Adrenal gland (tissue), 12 donors: Measurements from ENCODE around the gene MUC13. TPM values are rescaled to one million over a fixed set of nuclear protein-coding genes. Genes with fewer than 3 reads are reported as not detected.

Experiments
- DNase-seq, 7 donors: peaks; one replicate each; pipeline ENCODE4 v3.0.0-alpha.2; 2019 to 2020
- H3K27ac ChIP-seq, 5 donors: fragments of 200-600 bp; sonication (generic) in 4 of 5; 1 replicate in 3 of 5; 2 replicates in 2 of 5; pipeline versions ENCODE4 v1.5.1 to v1.8.0; 2016 to 2020; ENCODE audit warnings: mild to moderate bottlenecking in 1 of 5
- H3K27me3 ChIP-seq: fragments of 200-600 bp; 2 replicates; pipeline ENCODE4 v1.8.0; 2021
- H3K36me3 ChIP-seq, 2 donors: fragments of 200-600 bp; replicated peaks in 1 of 2; 1 replicate in 1 of 2; 2 replicates in 1 of 2; pipeline versions ENCODE4 v1.5.1 to v1.8.0; 2018 to 2022
- H3K4me1 ChIP-seq, 2 donors: fragments of 200-600 bp; replicated peaks in 1 of 2; 1 replicate in 1 of 2; 2 replicates in 1 of 2; pipeline versions ENCODE4 v1.5.1 to v1.8.0; 2018 to 2021
- H3K4me3 ChIP-seq, 4 donors: fragments of 200-600 bp; sonication (generic) in 3 of 4; one replicate each; pipeline ENCODE4 v1.5.1; 2016 to 2018
- H3K9me3 ChIP-seq, 3 donors: fragments of 200-600 bp; sonication (generic) in 1 of 3; replicated peaks in 1 of 3; 1 replicate in 2 of 3; 2 replicates in 1 of 3; pipeline versions ENCODE4 v1.5.1 to v1.8.0; 2016 to 2021
- POLR2A ChIP-seq, 2 donors: fragments of 450-650 bp; IDR thresholded peaks; one replicate each; pipeline ENCODE4 v1.6.1; 2017; ENCODE audit warnings: antibody characterized with exemption in 2 of 2, mild to moderate bottlenecking in 2 of 2, moderate library complexity in 1 of 2
- WGBS, 4 donors: extraction: QIAGEN DNeasy Blood & Tissue Kit in 2 of 4; methylation state at CpG; one replicate each; pipeline versions ENCODE4 v1.1.5 to v1.1.7; 2013 to 2017; 5-methylcytosine and 5-hydroxymethylcytosine counted together
- intact Hi-C, 2 donors: fragments of 100-400 bp; cut with DNase I; formaldehyde crosslinking; loops; one replicate each; pipeline versions ENCODE4 v1.14.1 to v1.15.0; 2022 to 2023
- polyA plus RNA-seq, 3 donors: library from polyadenylated mRNA; stranded (reverse); fragments of 200-250 nt in 2 of 3; fragments of 350-450 nt in 1 of 3; fragmentation: Illumina TruSeq in 1 of 3; extraction: RNeasy Lipid Tissue Mini Kit (QIAGEN cat#74804) in 1 of 3; gene quantifications; one replicate each; pipeline ENCODE4 v1.2.3, GENCODE V29; 2013 to 2014
- total RNA-seq, 9 donors: library from RNA; depleted of rRNA in 4 of 9; stranded (reverse); fragments of >200 nt in 4 of 9; fragments of 120-200 nt in 1 of 9; fragmentation: NEBNext Ultra II Directional in 1 of 9; extraction: Animal tissue kit (Norgen Biotek cat#: 25700) in 1 of 9; gene quantifications; one replicate each; pipeline versions ENCODE4 v1.1.0 to v1.2.4, GENCODE V29; 2013 to 2023
- TF ChIP-seq, protein P1 (sequence below), 6 experiments: fragments of 450-650 bp in 4 of 6; fragments of 200-600 bp in 2 of 6; sonication (generic) in 1 of 6; IDR thresholded peaks; 1 replicate in 5 of 6; 2 replicates in 1 of 6; pipeline versions ENCODE4 v1.5.1 to v1.8.0; 2016 to 2021; ENCODE audit warnings: antibody characterized with exemption in 6 of 6, mild to moderate bottlenecking in 2 of 6, moderate library complexity in 1 of 6
- donor health status: healthy with polysubstance abuse.
- donor health status: Bipolar disorder and iron deficiency.
- donor health status: DM: yes; HTN: yes; CAD: no.
- donor health status: DM: no; HTN: no; CAD: no.
- donor health status: DM: no; HTN: no; CAD: no.
- donor health status: DM: yes; HTN: yes; CAD: no.

The MUC13 gene
- total and polyA plus RNA-seq, 12 donors = 0.06 to 2.6 (median 0.11) TPM; not detected in 5

DNA sequence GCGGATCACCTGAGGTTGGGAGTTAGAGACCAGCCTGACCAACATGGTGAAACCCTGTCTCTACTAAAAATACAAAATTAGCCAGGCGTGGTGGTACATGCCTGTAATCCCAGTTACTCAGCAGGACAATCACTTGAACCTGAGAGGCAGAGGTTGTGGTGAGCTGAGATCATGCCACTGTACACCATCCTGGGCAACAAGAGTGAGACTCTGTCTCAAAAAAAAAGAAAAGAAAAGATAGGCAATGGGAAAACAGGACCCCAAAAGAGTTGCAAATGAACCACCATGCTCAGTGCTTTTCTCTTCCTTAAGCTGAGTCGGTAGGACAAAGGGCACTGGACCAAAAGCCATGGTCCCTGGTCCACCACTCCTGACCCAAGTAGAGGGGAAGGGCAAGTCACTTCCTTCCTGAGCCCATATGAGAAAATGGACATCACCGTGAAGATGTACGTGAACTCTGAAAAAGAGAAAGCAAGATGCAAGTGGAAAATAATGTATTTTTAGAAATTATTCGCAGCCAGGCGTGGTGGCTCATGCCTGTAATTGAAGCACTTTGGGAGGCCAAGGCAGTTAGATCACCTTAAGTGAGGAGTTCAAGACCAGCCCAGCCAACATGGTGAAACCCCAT, 50.0 kb downstream of the MUC13 start:
- WGBS, 4 donors = 70 to 85% (median 76%) methylated on average over 7 of the region's 7 CpGs
- H3K9me3 ChIP-seq = no peaks in the 10 kb centered on the region
- no peaks in the 10 kb centered on the region for H3K36me3 ChIP-seq
- H3K4me3 ChIP-seq = no peak overlapping the region
- peaks cover 2 to 34% of the 10 kb centered on the region in 2 donors for H3K4me1 ChIP-seq
- H3K27me3 ChIP-seq = no peaks in the 10 kb centered on the region
- intact Hi-C loops = loop anchor here in 1 of 2 donors (5.0 kb wide), 1 partner anchor 97 kb away; no protein-coding TSS in a partner anchor
- H3K27ac ChIP-seq = no peak overlapping the region
- peak in 1 of 7 donors; percentile 56 for DNase-seq
- TF ChIP-seq, protein P1, sequence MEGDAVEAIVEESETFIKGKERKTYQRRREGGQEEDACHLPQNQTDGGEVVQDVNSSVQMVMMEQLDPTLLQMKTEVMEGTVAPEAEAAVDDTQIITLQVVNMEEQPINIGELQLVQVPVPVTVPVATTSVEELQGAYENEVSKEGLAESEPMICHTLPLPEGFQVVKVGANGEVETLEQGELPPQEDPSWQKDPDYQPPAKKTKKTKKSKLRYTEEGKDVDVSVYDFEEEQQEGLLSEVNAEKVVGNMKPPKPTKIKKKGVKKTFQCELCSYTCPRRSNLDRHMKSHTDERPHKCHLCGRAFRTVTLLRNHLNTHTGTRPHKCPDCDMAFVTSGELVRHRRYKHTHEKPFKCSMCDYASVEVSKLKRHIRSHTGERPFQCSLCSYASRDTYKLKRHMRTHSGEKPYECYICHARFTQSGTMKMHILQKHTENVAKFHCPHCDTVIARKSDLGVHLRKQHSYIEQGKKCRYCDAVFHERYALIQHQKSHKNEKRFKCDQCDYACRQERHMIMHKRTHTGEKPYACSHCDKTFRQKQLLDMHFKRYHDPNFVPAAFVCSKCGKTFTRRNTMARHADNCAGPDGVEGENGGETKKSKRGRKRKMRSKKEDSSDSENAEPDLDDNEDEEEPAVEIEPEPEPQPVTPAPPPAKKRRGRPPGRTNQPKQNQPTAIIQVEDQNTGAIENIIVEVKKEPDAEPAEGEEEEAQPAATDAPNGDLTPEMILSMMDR (IDR thresholded peaks at IDR 0.05) = no peak
- no peak for TF ChIP-seq POLR2A (IDR thresholded peaks at IDR 0.05)

GRCh38 chr3:124883766-124884473, 50.6 kb downstream of the MUC13 start:
- no peak for DNase-seq
- Histone ChIP-seq H3K36me3 (no peaks in the 10 kb centered on the region), H3K9me3 (no peaks in the 10 kb centered on the region), H3K4me1 (peaks cover 9 to 40% of the 10 kb centered on the region in 2 donors), H3K27me3 (no peaks in the 10 kb centered on the region), H3K27ac (no peak overlapping the region), H3K4me3 (no peak overlapping the region)
- TF ChIP-seq, protein P1 (IDR thresholded peaks at IDR 0.05) = no peak
- no peak for TF ChIP-seq POLR2A (IDR thresholded peaks at IDR 0.05)
- 75 to 90% (median 80%) methylated on average over 7 of the region's 7 CpGs for WGBS, 4 donors
- intact Hi-C loops = no loop called here

- DNase-seq = no peak
- Histone ChIP-seq H3K9me3 (no peaks in the 10 kb centered on the region), H3K36me3 (no peaks in the 10 kb centered on the region), H3K27ac (no peak overlapping the region), H3K4me1 (peaks cover 15 to 49% of the 10 kb centered on the region in 2 donors), H3K4me3 (no peak overlapping the region), H3K27me3 (no peaks in the 10 kb centered on the region)
- 79 to 94% (median 93%) methylated on average over 13 of the region's 13 CpGs for WGBS, 4 donors
- intact Hi-C loops = no loop called here
- TF ChIP-seq POLR2A (IDR thresholded peaks at IDR 0.05) = no peak
- TF ChIP-seq, protein P1 (IDR thresholded peaks at IDR 0.05) = no peak
Measured at GRCh38 chr3:124882816-124883747, 51.5 kb downstream of the MUC13 start.
